Vagina (tissue), 2 donors: Measurements from ENCODE around the gene TTC19.

Experiments used
- POLR2A ChIP-seq, 2 donors: fragments of 450-650 bp; IDR thresholded peaks; one replicate each; pipeline ENCODE4 v1.6.1; 2017; ENCODE audit warnings: antibody characterized with exemption in 2 of 2, mild to moderate bottlenecking in 2 of 2, moderate library complexity in 2 of 2
- TF ChIP-seq, protein P1 (sequence below), 3 experiments: fragments of 450-650 bp in 2 of 3; fragments of 200-600 bp in 1 of 3; sonication (generic) in 1 of 3; IDR thresholded peaks; one replicate each; pipeline ENCODE4 v1.5.1; 2017 to 2019; ENCODE audit warnings: antibody characterized with exemption in 3 of 3, mild to moderate bottlenecking in 2 of 3, moderate library complexity in 2 of 3

- no peak for TF ChIP-seq POLR2A (IDR thresholded peaks at IDR 0.05)
- TF ChIP-seq, protein P1, sequence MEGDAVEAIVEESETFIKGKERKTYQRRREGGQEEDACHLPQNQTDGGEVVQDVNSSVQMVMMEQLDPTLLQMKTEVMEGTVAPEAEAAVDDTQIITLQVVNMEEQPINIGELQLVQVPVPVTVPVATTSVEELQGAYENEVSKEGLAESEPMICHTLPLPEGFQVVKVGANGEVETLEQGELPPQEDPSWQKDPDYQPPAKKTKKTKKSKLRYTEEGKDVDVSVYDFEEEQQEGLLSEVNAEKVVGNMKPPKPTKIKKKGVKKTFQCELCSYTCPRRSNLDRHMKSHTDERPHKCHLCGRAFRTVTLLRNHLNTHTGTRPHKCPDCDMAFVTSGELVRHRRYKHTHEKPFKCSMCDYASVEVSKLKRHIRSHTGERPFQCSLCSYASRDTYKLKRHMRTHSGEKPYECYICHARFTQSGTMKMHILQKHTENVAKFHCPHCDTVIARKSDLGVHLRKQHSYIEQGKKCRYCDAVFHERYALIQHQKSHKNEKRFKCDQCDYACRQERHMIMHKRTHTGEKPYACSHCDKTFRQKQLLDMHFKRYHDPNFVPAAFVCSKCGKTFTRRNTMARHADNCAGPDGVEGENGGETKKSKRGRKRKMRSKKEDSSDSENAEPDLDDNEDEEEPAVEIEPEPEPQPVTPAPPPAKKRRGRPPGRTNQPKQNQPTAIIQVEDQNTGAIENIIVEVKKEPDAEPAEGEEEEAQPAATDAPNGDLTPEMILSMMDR (IDR thresholded peaks at IDR 0.05): no peak
These were observed 35.9 kb upstream of the TTC19 start for GRCh38 chr17:15963670-15964110.
